Middle frontal gyrus (tissue), 1 donor: ENCODE results near the gene MYO1H.
"Not testable (repeated sequence)": the region's sequence is repeated elsewhere in the genome, so short reads cannot be mapped to it uniquely, and the experiment has no call there.

Source experiments
- DNase-seq: peaks from one replicate; pipeline ENCODE4 v3.0.0-alpha.2; 2015; ENCODE audit warnings: low spot score; ENCODE audit errors: extremely low spot score

MYO1H gene

DNA sequence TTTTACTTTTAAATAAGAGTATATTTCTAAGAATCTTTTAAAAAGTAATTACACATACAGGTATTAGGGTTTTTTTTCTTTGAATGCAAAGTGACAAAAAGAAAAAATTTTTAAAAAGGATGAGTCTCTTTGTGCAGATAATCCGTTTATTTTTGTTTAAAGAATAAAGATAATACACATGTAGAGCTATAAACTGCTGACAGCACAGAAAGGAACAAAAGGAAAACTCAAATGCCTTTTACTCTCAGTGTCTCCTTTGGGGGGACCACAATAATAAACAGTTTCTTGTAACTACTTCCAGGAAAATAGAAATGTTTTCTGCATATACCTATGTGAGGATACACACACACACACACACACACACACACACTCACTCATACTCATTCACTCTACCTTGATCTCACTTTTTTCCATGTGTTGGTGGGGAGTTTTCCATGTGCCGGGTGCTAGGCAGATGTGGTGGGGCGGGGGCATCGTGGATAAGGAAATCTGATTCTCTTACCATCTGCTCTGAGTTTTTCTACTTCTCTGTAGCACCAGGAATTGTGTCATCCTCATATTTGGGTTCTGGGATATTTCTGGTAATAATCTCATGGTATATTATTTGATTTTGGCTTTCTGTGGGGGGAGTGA lies 71.3 kb downstream of the MYO1H start:
- no peak for DNase-seq

GRCh38 chr12:109421355-109422087 lies 73.8 kb downstream of the MYO1H start:
- DNase-seq, result no peak

- DNase-seq, result no peak
Measured at GRCh38 chr12:109422251-109422650, 74.6 kb downstream of the MYO1H start.

DNA sequence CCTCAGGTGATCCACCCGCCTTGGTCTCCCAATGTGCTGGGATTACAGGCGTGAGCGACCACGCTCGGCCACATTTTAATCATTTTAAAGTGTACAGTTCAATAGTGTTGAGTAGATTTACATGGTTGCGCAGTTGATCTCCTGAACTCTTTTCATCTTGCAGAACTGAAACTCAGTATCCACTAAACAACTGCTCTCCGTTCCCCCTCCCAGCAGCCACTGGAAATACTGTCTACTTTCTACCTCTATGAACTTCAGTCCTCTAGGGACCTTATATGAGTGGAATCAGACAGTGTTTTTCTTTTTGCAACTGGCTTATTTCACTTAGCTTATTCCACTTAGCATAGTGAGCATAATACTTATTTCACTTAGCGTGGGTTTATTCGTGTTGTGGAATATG lies 75.7 kb downstream of the MYO1H start:
- DNase-seq, result no peak

GRCh38 chr12:109428037-109428629 lies 80.4 kb downstream of the MYO1H start:
- DNase-seq, result peak; percentile 54

GRCh38 chr12:109428804-109429203 lies 81.1 kb downstream of the MYO1H start:
- DNase-seq, result not testable (repeated sequence)

DNA sequence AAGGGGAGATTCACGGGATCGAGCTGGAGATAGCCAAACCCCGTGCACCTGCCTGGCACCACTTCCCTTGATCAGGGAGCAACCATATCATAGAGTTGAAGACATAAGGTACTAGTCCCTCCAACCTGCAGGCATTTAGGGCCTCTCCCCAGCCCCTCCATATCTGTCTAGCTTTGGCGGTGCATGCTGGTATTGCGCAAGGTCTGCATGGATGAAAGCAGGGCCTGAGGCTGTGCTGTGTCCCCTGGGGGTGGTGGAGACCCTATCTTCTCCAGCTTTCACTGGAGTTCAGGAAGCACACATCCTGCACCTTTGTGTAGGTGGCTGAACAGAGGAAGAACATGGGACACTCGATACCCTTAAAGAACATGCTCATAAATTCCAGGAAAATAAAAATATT lies 82.5 kb downstream of the MYO1H start:
- DNase-seq, result no peak

- no peak for DNase-seq
Measured at GRCh38 chr12:109432431-109432830, 84.7 kb downstream of the MYO1H start.

DNA sequence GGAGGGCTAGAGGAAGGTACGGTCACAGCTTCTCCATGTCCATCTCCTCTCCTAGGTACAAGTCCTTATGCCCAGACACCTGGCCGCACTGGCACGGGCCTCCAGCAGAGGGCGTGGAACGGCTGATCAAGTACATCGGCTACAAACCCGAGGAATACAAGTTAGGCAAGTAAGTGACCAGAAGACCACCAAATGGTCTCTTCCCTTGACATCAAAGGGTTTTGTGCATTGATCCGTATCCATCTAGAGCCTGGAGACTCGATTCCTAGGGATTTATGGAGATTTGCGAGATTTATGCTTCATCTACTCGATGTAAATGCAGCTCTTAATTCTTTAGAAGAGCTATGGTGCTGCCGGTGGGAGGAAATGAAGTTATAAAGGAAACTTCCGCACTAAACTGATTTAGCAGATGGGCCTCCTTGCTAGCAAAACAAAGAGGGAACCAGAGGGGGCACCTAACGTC lies 85.2 kb downstream of the MYO1H start:
- DNase-seq, result no peak

GRCh38 chr12:109433618-109434017 lies 85.9 kb downstream of the MYO1H start:
- no peak for DNase-seq

DNA sequence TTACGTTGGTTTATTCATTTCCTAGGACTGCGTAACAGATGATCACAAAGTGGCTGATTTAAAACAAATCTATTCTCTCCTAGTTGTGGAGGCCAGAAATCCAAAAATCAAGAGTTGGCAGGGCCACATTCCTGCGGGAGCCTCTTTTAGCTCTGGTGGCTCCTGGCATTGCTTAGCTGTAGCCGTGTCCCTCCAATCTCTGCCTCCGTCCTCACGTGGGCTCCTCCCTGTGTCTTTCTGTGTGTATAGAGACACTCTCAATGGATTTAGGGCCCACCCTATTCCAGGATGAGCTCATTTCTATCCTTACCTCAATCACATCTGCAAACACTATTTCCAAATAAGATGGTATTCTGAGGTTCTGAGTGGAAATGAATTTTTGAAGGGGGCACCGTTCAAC lies 86.9 kb downstream of the MYO1H start:
- DNase-seq, result no peak

- DNase-seq, result no peak
Measured at GRCh38 chr12:109435428-109436187, 87.9 kb downstream of the MYO1H start.

- no peak for DNase-seq
Measured at GRCh38 chr12:109436188-109436560, 88.5 kb downstream of the MYO1H start.

- no peak for DNase-seq
Measured at GRCh38 chr12:109439181-109439580, 91.5 kb downstream of the MYO1H start.

DNA sequence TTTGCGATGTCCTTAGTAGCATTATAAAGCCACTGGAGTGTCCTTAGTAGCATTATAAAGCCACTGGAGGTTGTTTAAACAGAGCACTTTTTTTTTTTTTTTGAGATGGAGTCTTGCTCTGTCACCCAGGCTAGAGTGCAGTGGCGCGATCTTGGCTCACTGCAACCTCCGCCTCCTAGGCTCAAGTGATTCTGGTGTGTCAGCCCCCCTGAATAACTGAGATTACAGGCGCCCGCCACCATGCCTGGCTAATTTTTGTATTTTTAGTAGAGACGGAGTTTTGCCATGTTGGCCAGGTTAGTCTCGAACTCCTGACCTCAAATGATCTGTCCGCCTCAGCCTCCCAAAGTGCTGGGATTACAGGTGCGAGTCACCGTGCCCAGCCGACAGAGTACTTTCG lies 92.3 kb downstream of the MYO1H start:
- DNase-seq, result not testable (repeated sequence)

GRCh38 chr12:109440851-109441490 lies 93.3 kb downstream of the MYO1H start:
- DNase-seq, result no peak

- DNase-seq, result no peak
Measured at GRCh38 chr12:109443794-109444193, 96.1 kb downstream of the MYO1H start.

GRCh38 chr12:109444259-109444658 lies 96.6 kb downstream of the MYO1H start:
- DNase-seq, result no peak

- no peak for DNase-seq
Measured at GRCh38 chr12:109445191-109445609, 97.5 kb downstream of the MYO1H start.

DNA sequence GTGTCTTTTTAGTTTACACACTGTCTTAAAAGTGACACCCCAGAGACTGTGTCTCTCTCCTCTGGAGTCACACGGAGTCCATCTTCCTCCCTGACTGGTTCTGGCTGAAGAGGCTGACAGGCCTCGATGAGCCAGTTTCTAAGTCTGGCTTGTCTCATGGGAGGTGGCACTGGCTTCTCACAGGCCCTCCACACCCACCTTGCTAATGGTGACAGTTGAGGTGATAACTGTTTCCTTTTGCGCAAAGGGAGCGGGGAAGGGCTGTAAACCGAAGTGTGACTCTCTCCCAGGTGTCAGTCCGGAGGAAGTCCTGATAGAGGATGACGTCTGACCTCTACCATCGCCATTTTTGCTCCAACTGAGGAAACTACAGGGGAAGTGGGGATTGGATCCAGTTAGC lies 99.2 kb downstream of the MYO1H start:
- DNase-seq, result no peak

GRCh38 chr12:109447482-109447881 lies 99.8 kb downstream of the MYO1H start:
- DNase-seq, result no peak
